IMR-90 (cell line): ENCODE measurements around the gene IQCE. TPM values are rescaled to one million over a fixed set of nuclear protein-coding genes. Genes with fewer than 3 reads are reported as not detected.

Experiments
- ATAC-seq: fragments of 200-7000 bp; cut with Tn5 transposase; 2 replicates; pipeline ENCODE4 v1.9.1; 2020; ENCODE audit warnings: low read depth, mild to moderate bottlenecking, moderate library complexity
- BruUV-seq: library from RNA; stranded (reverse); fragments of 400-500 nt; replicated peaks from 2 replicates; lab custom pipeline; 2021; lab: Mats Ljungman, UMichigan
- CTCF ChIA-PET: fragments of 300-600 bp; formaldehyde crosslinking; extraction: SDS; loops from one replicate; lab custom pipeline; 2021; ENCODE audit warnings: antibody characterized with exemption; lab: Yijun Ruan, JAX
- POLR2A ChIA-PET: fragments of 300-600 bp; sonication (Branson Sonifier 250); formaldehyde crosslinking; loops from one replicate; lab custom pipeline; 2022; ENCODE audit warnings: antibody characterized with exemption; ENCODE audit not compliant: unreplicated experiment; lab: Charles Lee
- DNase-seq: peaks from one replicate; pipeline ENCODE4 v3.0.0; 2013
- H2AFZ ChIP-seq: replicated peaks from 2 replicates; pipeline ENCODE3; 2013; ENCODE audit warnings: low read length, mild to moderate bottlenecking; ENCODE audit not compliant: poor library complexity
- H2AK5ac ChIP-seq: 2 replicates; pipeline ENCODE4 v1.6.1; 2013; ENCODE audit warnings: low read depth, low read length, inconsistent platforms
- H2AK9ac ChIP-seq: replicated peaks from 2 replicates; pipeline ENCODE3; 2013; ENCODE audit warnings: mild to moderate bottlenecking, low read depth, low read length, moderate library complexity; ENCODE audit not compliant: poor library complexity
- H2BK120ac ChIP-seq: 2 replicates; pipeline ENCODE4 v1.6.1; 2013; ENCODE audit warnings: low read depth, low read length, inconsistent platforms
- H2BK15ac ChIP-seq: 3 replicates; pipeline ENCODE4 v1.6.1; 2013; ENCODE audit warnings: low read depth, low read length, inconsistent platforms
- H2BK20ac ChIP-seq: 2 replicates; pipeline ENCODE4 v1.6.1; 2013; ENCODE audit warnings: low read depth, mild to moderate bottlenecking, inconsistent platforms, low read length, moderate library complexity
- H2BK5ac ChIP-seq: 2 replicates; pipeline ENCODE4 v1.6.1; 2013; ENCODE audit warnings: mild to moderate bottlenecking, low read depth, low read length, inconsistent platforms; ENCODE audit not compliant: poor library complexity, severe bottlenecking
- H3K14ac ChIP-seq: replicated peaks from 2 replicates; pipeline ENCODE4 v1.6.1; 2013; ENCODE audit warnings: low read depth, low read length, inconsistent platforms
- H3K18ac ChIP-seq: 2 replicates; pipeline ENCODE4 v1.6.1; 2013; ENCODE audit warnings: low read depth, low read length, control low read depth
- H3K23ac ChIP-seq: 2 replicates; pipeline ENCODE4 v1.6.1; 2013; ENCODE audit warnings: low read depth, low read length, inconsistent platforms
- H3K27ac ChIP-seq: 2 replicates; pipeline ENCODE4 v1.5.1; 2013; ENCODE audit warnings: mild to moderate bottlenecking, control low read depth, low read length; ENCODE audit not compliant: insufficient read depth
- H3K27me3 ChIP-seq: 2 replicates; pipeline ENCODE4 v1.6.1; 2013; ENCODE audit warnings: low read length; ENCODE audit not compliant: control insufficient read depth, insufficient read depth
- H3K36me3 ChIP-seq: 2 replicates; pipeline ENCODE4 v1.6.1; 2013; ENCODE audit warnings: low read length, mixed read lengths; ENCODE audit not compliant: control insufficient read depth, insufficient read depth
- H3K4ac ChIP-seq: 2 replicates; pipeline ENCODE4 v1.6.1; 2013; ENCODE audit warnings: low read depth, low read length, inconsistent platforms
- H3K4me1 ChIP-seq: 2 replicates; pipeline ENCODE4 v1.6.1; 2013; ENCODE audit warnings: low read length, mixed read lengths; ENCODE audit not compliant: control insufficient read depth, insufficient read depth
- H3K4me2 ChIP-seq: 2 replicates; pipeline ENCODE4 v1.6.1; 2013; ENCODE audit warnings: low read depth, mild to moderate bottlenecking, control low read depth, low read length, moderate library complexity
- H3K4me3 ChIP-seq: 2 replicates; pipeline ENCODE4 v1.5.1; 2013; ENCODE audit warnings: low read depth, mild to moderate bottlenecking, control low read depth, low read length, moderate library complexity; ENCODE audit not compliant: insufficient read depth
- H3K56ac ChIP-seq: 2 replicates; pipeline ENCODE4 v1.6.1; 2013; ENCODE audit warnings: low read length, inconsistent platforms; ENCODE audit not compliant: insufficient read depth; ENCODE audit errors: extremely low read depth
- H3K79me1 ChIP-seq, 2 experiments: 2 replicates each; pipeline ENCODE4 v1.6.1; 2013; ENCODE audit warnings: low read length in 2 of 2, inconsistent platforms in 1 of 2, low read depth in 1 of 2
- H3K9ac ChIP-seq: 2 replicates; pipeline ENCODE4 v1.6.1; 2013; ENCODE audit warnings: low read depth, low read length, control low read depth
- H3K9me1 ChIP-seq: 2 replicates; pipeline ENCODE4 v1.6.1; 2013; ENCODE audit warnings: low read length, inconsistent platforms; ENCODE audit not compliant: insufficient read depth
- H3K9me3 ChIP-seq: 2 replicates; pipeline ENCODE4 v1.6.1; 2013; ENCODE audit warnings: low read length; ENCODE audit not compliant: control insufficient read depth, insufficient read depth
- H4K20me1 ChIP-seq: 2 replicates; pipeline ENCODE4 v1.6.1; 2013; ENCODE audit warnings: low read length, inconsistent platforms; ENCODE audit not compliant: insufficient read depth
- H4K5ac ChIP-seq: 2 replicates; pipeline ENCODE4 v1.6.1; 2013; ENCODE audit warnings: mild to moderate bottlenecking, low read depth, low read length, control low read depth
- H4K8ac ChIP-seq, 2 experiments: 2 replicates each; pipeline ENCODE4 v1.6.1; 2013; ENCODE audit warnings: low read depth in 2 of 2, low read length in 2 of 2, control low read depth in 1 of 2, inconsistent platforms in 1 of 2
- H4K91ac ChIP-seq: 2 replicates; pipeline ENCODE4 v1.6.1; 2013; ENCODE audit warnings: low read depth, low read length, inconsistent platforms; ENCODE audit not compliant: insufficient read depth
- CHD1 ChIP-seq: IDR thresholded peaks from 2 replicates; pipeline ENCODE4 v1.6.1; 2012; ENCODE audit warnings: low read depth, low read length, improper control_type of control experiment
- MAFK ChIP-seq: IDR thresholded peaks from 2 replicates; pipeline ENCODE4 v1.6.1; 2012; ENCODE audit warnings: low read depth, low read length, improper control_type of control experiment
- NFE2L2 ChIP-seq: fragments of 150-350 bp; IDR thresholded peaks from 2 replicates; pipeline ENCODE4 v1.6.1; 2016; ENCODE audit warnings: low read depth, mild to moderate bottlenecking, low read length
- POLR2A ChIP-seq: IDR thresholded peaks from 2 replicates; pipeline ENCODE4 v1.6.1; 2012; ENCODE audit warnings: mild to moderate bottlenecking, low read depth, low read length
- RFX5 ChIP-seq: IDR thresholded peaks from 2 replicates; pipeline ENCODE4 v1.8.0; 2012; ENCODE audit warnings: low read depth, mild to moderate bottlenecking, low read length, moderate library complexity
- SMC3 ChIP-seq: fragments of 150-350 bp; IDR thresholded peaks from 2 replicates; pipeline ENCODE4 v1.6.1; 2016; ENCODE audit warnings: low read depth, mild to moderate bottlenecking, antibody characterized with exemption, low read length, moderate library complexity
- USF2 ChIP-seq: fragments of 150-350 bp; IDR thresholded peaks from 2 replicates; pipeline ENCODE4 v1.6.1; 2017; ENCODE audit warnings: mild to moderate bottlenecking, antibody characterized with exemption, low read length, low read depth
- WGBS, 2 experiments: methylation state at CpG; one replicate each; pipeline versions ENCODE4 v1.1.5 to v1.1.7; 2013; ENCODE audit warnings: missing lambda C conversion rate in 2 of 2; ENCODE audit not compliant: insufficient read length in 1 of 2; ENCODE audit errors: extremely low coverage in 2 of 2; 5-methylcytosine and 5-hydroxymethylcytosine counted together
- dilution Hi-C: fragments of 300-500 bp; cut with HindIII; formaldehyde crosslinking; loops from one replicate; pipeline ENCODE4 v1.14.3; 2018; ENCODE audit warnings: low sequenced_read_pairs; ENCODE audit not compliant: unreplicated experiment
- in situ Hi-C: fragments of 300-500 bp; cut with MboI; formaldehyde crosslinking; loops from 3 replicates; pipeline ENCODE4 v1.14.3; 2019; ENCODE audit warnings: low sequenced_read_pairs, inconsistent platforms, mixed read lengths
- intact Hi-C: fragments of 100-400 bp; cut with micrococcal nuclease; formaldehyde crosslinking; loops from 2 replicates; pipeline ENCODE4 v1.10.0; 2022
- polyA plus RNA-seq, 3 experiments: library from polyadenylated mRNA; depleted of rRNA; stranded (reverse); fragments of >200 nt; gene quantifications; 2 replicates each; pipeline ENCODE4 v1.2.3, GENCODE V29; 2012; ENCODE audit warnings: low replicate concordance in 1 of 3
- total RNA-seq: library from RNA; depleted of rRNA; stranded (reverse); fragments of >200 nt; gene quantifications from 2 replicates; pipeline ENCODE4 v1.2.3, GENCODE V29; 2012

IQCE gene
- total and polyA plus RNA-seq, 2 of the 4 experiments (the other 2 are of a cell fraction), result 5.0 to 6.3 TPM

- DNase-seq (no peak), ATAC-seq (no peak)
- Histone ChIP-seq H2AK9ac (no peak overlapping the region), H3K36me3 (peaks cover 11% of the 10 kb centered on the region), H4K20me1 (no peaks in the 10 kb centered on the region), H2BK20ac (no peak overlapping the region), H3K9me3 (no peaks in the 10 kb centered on the region), H3K4me3 (no peak overlapping the region), H3K23ac (no peak overlapping the region), H3K4me2 (no peak overlapping the region), H4K8ac (no peak overlapping the region), H2BK15ac (no peak overlapping the region), H3K9me1 (no peaks in the 10 kb centered on the region; the same call in 1 of the 2 replicates), H3K4ac (no peak overlapping the region), H3K18ac (no peak overlapping the region), H4K91ac (no peak overlapping the region), H3K14ac (no peak overlapping the region), H2AFZ (no peak overlapping the region), H3K9ac (no peak overlapping the region), H2AK5ac (no peak overlapping the region), H3K4me1 (no peaks in the 10 kb centered on the region), H4K5ac (no peak overlapping the region), H2BK120ac (no peak overlapping the region), H3K27me3 (no peaks in the 10 kb centered on the region), H3K79me1 (peaks cover 0 to 3% of the 10 kb centered on the region in 2 experiments; a peak in 1 of 4 replicates), H3K27ac (no peak overlapping the region), H3K56ac (no peak overlapping the region), H2BK5ac (no peak overlapping the region)
- TF ChIP-seq RFX5 (no peak), POLR2A (no peak), SMC3 (no peak), USF2 (no peak), MAFK (no peak), NFE2L2 (no peak), CHD1 (no peak)
- POLR2A ChIA-PET, result no interaction called here
- CTCF ChIA-PET, result no interaction called here
- dilution Hi-C loops, result no loop called here
- in situ Hi-C loops, result no loop called here
- intact Hi-C loops, result no loop called here
- WGBS, 2 experiments, result 83% methylated on average over 2 of the region's 11 CpGs; no CpG with 5 or more reads in 1 of the 2 experiments
- BruUV-seq, result no TSS peak
Measured at GRCh38 chr7:2580636-2581035, 21.9 kb downstream of the IQCE start.
